SU-DHL-6 (cell line): Measurements from ENCODE around the gene IMPACT.

Experiments used
- H2AFZ ChIP-seq: fragments of 200-600 bp; sonication (generic); 2 replicates; pipeline ENCODE4 v1.6.1; 2014; ENCODE audit warnings: low read depth, mild to moderate bottlenecking, moderate library complexity, mixed read lengths, antibody characterized with exemption, low read length; ENCODE audit not compliant: severe bottlenecking
- H3F3A ChIP-seq: fragments of 200-600 bp; shearing (Covaris generic); 2 replicates; pipeline ENCODE4 v1.6.0; 2016; ENCODE audit warnings: antibody characterized with exemption, mild to moderate bottlenecking; ENCODE audit not compliant: insufficient read depth
- H3K27ac ChIP-seq: fragments of 200-600 bp; sonication (generic); 2 replicates; pipeline ENCODE4 v1.5.1; 2016; ENCODE audit warnings: low read depth, mild to moderate bottlenecking, low read length, moderate library complexity, mixed read lengths
- H3K27me3 ChIP-seq: fragments of 200-600 bp; sonication (generic), shearing (Covaris generic); 2 replicates; pipeline ENCODE4 v1.6.0; 2014; ENCODE audit warnings: mild to moderate bottlenecking, low read length
- H3K36me3 ChIP-seq: fragments of 200-600 bp; sonication (generic); 2 replicates; pipeline ENCODE4 v1.6.1; 2014; ENCODE audit warnings: mild to moderate bottlenecking, low read length, mixed read lengths
- H3K4me2 ChIP-seq: fragments of 300-600, 200-600 bp; shearing (Covaris generic), sonication (generic); 2 replicates; pipeline ENCODE4 v1.6.0; 2014; ENCODE audit warnings: low read length, low read depth, mild to moderate bottlenecking; ENCODE audit not compliant: poor library complexity, severe bottlenecking
- H3K4me3 ChIP-seq: fragments of 200-600 bp; sonication (generic); 2 replicates; pipeline ENCODE4 v1.5.1; 2014; ENCODE audit warnings: antibody characterized with exemption, low read length, mild to moderate bottlenecking, mixed read lengths; ENCODE audit not compliant: insufficient read depth, poor library complexity, severe bottlenecking
- H3K79me2 ChIP-seq: fragments of 200-600 bp; sonication (generic); 2 replicates; pipeline ENCODE4 v1.6.1; 2014; ENCODE audit warnings: mild to moderate bottlenecking, low read length, moderate library complexity; ENCODE audit not compliant: insufficient read depth
- H3K9ac ChIP-seq: fragments of 200-600 bp; sonication (generic); 2 replicates; pipeline ENCODE4 v1.7.0; 2014; ENCODE audit warnings: mild to moderate bottlenecking, low read length
- H3K9me2 ChIP-seq: fragments of 200-600 bp; sonication (generic); replicated peaks from 2 replicates; pipeline ENCODE4 v1.6.1; 2014; ENCODE audit warnings: low read length; ENCODE audit not compliant: insufficient read depth
- H3K9me3 ChIP-seq: fragments of 200-600 bp; sonication (generic); 2 replicates; pipeline ENCODE4 v1.6.1; 2014; ENCODE audit warnings: low read length, mixed read lengths; ENCODE audit not compliant: insufficient read depth
- H4K20me1 ChIP-seq: fragments of 200-600 bp; sonication (generic); 2 replicates; pipeline ENCODE4 v1.6.1; 2014; ENCODE audit warnings: low read depth, mild to moderate bottlenecking, antibody characterized with exemption, low read length, moderate library complexity, mixed read lengths
- EZH2phosphoT487 ChIP-seq: fragments of 200-600 bp; sonication (generic), shearing (Covaris generic); conservative IDR thresholded peaks from 2 replicates; pipeline ENCODE4 v1.6.1; 2018; ENCODE audit warnings: mild to moderate bottlenecking, antibody characterized with exemption, low read length, moderate library complexity, mixed read lengths
- TF ChIP-seq, protein P1 (sequence below): fragments of 200-600 bp; sonication (generic); IDR thresholded peaks from one replicate; pipeline ENCODE4 v1.5.1; 2017; ENCODE audit warnings: antibody characterized with exemption, mild to moderate bottlenecking, low read length, moderate library complexity; ENCODE audit not compliant: insufficient read depth, poor library complexity, severe bottlenecking

The IMPACT gene, protein sequence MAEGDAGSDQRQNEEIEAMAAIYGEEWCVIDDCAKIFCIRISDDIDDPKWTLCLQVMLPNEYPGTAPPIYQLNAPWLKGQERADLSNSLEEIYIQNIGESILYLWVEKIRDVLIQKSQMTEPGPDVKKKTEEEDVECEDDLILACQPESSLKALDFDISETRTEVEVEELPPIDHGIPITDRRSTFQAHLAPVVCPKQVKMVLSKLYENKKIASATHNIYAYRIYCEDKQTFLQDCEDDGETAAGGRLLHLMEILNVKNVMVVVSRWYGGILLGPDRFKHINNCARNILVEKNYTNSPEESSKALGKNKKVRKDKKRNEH

DNA sequence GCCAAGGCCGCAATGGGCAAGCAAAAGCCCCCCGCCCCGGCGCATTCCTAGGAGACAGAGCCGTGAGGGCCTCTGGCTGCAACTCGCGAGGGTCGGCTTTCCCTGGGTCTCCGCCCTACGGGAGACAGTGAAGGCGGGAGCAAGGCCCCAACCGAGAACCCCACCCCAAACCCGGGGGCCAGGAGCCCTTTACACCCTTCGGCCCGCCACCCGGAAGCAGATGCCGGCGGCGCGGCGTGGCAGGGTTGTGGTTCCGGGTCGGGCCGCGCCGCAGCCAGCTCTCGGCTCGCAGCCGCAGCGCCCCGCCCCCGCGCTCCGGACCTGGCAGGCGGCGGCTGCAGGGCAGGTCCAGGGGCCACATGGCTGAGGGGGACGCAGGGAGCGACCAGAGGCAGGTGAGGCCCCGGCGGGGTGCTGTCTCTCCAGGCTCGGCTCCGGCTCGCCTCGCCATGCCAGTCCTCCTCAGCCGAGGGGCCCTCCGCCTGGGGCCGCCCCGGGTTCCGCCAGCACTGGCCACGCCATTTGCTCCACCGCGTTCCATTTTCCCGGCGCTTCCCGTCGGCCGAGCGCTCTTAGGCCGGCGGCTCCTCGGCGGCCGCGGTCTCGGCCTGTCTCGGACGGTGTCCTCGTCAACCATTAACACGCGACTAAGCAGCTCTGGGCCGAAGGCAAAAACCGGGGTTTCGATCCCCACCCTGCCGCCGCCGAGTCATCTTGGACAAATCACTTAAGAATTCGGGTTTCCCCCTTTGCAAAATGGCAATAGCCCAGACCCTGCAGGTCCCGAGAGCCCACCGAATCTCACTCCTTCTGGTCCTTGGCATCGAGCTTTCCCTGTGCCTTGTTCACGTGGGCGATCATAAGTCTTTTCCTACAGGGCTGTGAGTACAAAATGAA, at the start of gene IMPACT:
IMPACT (plus strand) TSS at position 273 of the 897 bp plus-strand sequence; CDS start at position 360, 87 bp downstream.
- H3K9me3 ChIP-seq, result no peaks in the 10 kb centered on the region
- no peak within 1 kb of the TSS for H2AFZ ChIP-seq
- no peaks in the 10 kb centered on the region for H3K27me3 ChIP-seq
- no peaks in the 10 kb centered on the region for H3K36me3 ChIP-seq
- no peaks in the 10 kb centered on the region for H3K79me2 ChIP-seq
- no peaks in the 10 kb centered on the region for H3F3A ChIP-seq
- H3K9me2 ChIP-seq, result no peaks in the 10 kb centered on the region
- no peak within 1 kb of the TSS for H3K4me3 ChIP-seq
- TF ChIP-seq, protein P1, sequence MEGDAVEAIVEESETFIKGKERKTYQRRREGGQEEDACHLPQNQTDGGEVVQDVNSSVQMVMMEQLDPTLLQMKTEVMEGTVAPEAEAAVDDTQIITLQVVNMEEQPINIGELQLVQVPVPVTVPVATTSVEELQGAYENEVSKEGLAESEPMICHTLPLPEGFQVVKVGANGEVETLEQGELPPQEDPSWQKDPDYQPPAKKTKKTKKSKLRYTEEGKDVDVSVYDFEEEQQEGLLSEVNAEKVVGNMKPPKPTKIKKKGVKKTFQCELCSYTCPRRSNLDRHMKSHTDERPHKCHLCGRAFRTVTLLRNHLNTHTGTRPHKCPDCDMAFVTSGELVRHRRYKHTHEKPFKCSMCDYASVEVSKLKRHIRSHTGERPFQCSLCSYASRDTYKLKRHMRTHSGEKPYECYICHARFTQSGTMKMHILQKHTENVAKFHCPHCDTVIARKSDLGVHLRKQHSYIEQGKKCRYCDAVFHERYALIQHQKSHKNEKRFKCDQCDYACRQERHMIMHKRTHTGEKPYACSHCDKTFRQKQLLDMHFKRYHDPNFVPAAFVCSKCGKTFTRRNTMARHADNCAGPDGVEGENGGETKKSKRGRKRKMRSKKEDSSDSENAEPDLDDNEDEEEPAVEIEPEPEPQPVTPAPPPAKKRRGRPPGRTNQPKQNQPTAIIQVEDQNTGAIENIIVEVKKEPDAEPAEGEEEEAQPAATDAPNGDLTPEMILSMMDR, result no peak
- no peak for TF ChIP-seq EZH2phosphoT487
- H4K20me1 ChIP-seq, result no peaks in the 10 kb centered on the region
- H3K4me2 ChIP-seq, result no peak within 1 kb of the TSS
- H3K27ac ChIP-seq, result no peak within 1 kb of the TSS
- no peak within 1 kb of the TSS for H3K9ac ChIP-seq

DNA sequence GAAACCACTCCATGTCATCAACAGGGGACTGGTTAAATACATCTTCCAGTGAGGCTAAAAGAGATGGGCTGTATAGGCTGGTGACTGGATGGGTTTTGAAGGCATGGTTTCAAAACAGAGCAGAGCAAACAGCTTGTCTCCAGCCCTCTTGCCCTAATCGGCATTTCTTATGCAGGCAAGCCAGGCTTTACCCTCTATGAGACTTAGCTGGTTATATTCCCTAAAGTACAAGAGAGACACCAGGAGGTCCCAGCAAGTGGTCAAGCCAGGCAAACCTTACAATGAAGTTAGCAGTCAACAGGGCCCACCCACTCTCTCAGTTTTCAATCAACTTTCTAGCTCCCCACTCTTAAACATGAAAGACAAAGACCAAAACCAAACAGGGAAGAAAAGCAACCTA, 47.9 kb upstream of the IMPACT start:
- no peaks in the 10 kb centered on the region for H3K79me2 ChIP-seq
- TF ChIP-seq EZH2phosphoT487, result no peak
- TF ChIP-seq, protein P1, result no peak
- H4K20me1 ChIP-seq, result no peaks in the 10 kb centered on the region
- H3K9me3 ChIP-seq, result no peaks in the 10 kb centered on the region
- H3K4me3 ChIP-seq, result no peak overlapping the region
- H3K27ac ChIP-seq, result no peak overlapping the region
- H3K27me3 ChIP-seq, result no peaks in the 10 kb centered on the region
- no peak overlapping the region for H3K9ac ChIP-seq
- no peaks in the 10 kb centered on the region for H3K9me2 ChIP-seq
- H2AFZ ChIP-seq, result no peak overlapping the region
- H3F3A ChIP-seq, result no peaks in the 10 kb centered on the region
- no peak overlapping the region for H3K4me2 ChIP-seq
- H3K36me3 ChIP-seq, result no peaks in the 10 kb centered on the region

DNA sequence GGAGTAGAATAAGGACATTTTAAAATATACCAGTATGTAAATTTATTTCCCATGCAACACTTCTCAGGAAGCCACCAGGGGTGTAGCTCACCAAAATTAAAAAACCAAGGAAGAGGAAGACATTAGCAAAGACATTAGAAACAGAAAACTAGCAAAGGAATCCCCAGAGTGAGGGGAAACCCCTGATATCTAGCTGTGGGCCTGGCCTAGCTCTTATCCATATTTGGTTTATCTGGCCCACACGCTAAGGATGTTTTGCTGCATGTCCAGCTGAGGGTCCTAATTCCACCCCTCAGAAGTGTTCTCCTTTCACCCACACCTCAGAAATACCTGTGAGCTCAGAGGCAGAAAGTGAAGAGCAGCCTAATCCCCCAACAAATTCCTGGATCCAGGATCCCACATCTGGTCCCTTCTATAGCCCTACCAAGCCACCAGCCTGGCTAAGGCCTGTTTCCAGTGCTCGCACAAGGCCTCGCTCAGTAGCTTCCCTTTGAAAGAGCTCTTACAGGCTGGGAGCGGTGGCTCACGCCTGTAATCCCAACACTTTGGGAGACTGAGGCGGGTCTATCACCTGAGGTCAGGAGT, 46.2 kb upstream of the IMPACT start:
- no peaks in the 10 kb centered on the region for H3K27me3 ChIP-seq
- no peaks in the 10 kb centered on the region for H3K9me3 ChIP-seq
- H3K4me3 ChIP-seq, result no peak overlapping the region
- H3K9me2 ChIP-seq, result no peaks in the 10 kb centered on the region
- H3K79me2 ChIP-seq, result no peaks in the 10 kb centered on the region
- H3K4me2 ChIP-seq, result no peak overlapping the region
- TF ChIP-seq, protein P1, result no peak
- TF ChIP-seq EZH2phosphoT487, result no peak
- no peak overlapping the region for H3K9ac ChIP-seq
- no peak overlapping the region for H3K27ac ChIP-seq
- H4K20me1 ChIP-seq, result no peaks in the 10 kb centered on the region
- H3K36me3 ChIP-seq, result no peaks in the 10 kb centered on the region
- no peak overlapping the region for H2AFZ ChIP-seq
- H3F3A ChIP-seq, result no peaks in the 10 kb centered on the region
